GM18502 (cell line): ENCODE data around the gene YEATS4.

Source experiments
- ATAC-seq: cut with Tn5 transposase; IDR thresholded peaks from one replicate; pipeline ENCODE4 v1.9.1; 2021; ENCODE audit warnings: mild to moderate bottlenecking; ENCODE audit not compliant: unreplicated experiment, poor library complexity

The YEATS4 gene

DNA sequence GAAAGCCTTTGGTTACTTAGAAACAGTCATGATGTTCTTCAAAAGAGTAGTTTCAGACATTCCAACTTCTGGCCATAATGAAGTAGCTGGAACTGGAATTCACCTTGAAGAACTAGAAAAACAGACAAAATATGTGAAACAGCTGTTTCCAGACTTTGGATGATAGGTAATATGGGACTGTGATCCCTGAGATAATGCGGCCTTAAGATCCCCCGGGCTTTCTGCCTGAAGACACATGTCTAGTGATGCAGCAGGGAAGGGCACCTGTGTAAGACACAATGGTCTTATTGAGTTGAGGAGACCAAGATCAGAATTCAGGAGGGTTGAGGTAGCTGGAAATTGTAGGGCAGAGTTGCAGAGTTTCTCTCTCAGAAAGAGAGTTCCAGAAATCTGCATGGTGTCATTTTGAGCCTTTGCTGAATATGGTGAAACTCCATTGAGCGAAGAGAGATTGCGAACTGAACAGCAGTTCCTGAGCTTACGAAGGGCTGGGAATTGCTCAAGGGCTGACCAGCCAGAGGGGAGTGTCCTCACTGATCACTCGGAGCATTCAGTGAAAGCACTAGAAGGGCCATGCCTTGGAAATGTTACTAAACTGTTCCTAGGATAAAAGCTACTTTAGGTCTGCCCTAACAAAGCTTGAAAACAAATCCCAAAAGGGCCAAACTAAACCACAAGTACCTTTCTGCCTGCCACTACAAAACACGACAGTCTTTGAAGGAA is 69.0 kb downstream of the YEATS4 start:
- no peak for ATAC-seq

DNA sequence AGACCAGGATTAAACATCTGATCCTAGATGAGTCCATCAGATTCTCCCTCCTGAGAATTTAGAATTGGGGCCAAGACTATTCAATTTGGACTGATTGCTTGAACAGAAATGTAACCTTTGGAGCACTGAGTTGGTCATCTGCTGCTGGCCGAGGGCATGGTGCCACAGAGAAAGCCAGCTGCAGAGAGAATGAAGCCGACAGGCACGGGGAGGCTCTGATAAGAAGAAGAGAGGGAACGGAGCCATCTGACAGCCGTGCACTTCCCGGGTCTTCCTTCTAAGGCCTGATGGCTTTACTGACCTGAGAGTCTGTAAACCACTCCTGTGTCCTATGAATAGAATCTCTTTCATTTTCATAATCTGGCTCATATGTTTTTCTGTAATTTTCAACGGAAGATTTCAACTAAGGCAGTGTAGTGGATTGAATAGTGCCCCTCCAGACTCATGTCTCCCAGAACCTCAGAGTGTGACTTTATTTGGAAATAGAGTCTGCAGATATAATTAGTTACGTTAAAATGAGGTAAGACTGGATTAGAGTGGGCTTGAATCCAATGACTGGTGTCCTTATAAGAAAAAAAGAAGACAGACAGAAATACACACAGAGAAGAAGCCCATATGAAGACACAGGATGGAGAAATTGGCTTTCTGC is 71.5 kb downstream of the YEATS4 start:
- ATAC-seq = no peak

GRCh38 chr12:69431591-69432222 is 72.2 kb downstream of the YEATS4 start:
- no peak for ATAC-seq

DNA sequence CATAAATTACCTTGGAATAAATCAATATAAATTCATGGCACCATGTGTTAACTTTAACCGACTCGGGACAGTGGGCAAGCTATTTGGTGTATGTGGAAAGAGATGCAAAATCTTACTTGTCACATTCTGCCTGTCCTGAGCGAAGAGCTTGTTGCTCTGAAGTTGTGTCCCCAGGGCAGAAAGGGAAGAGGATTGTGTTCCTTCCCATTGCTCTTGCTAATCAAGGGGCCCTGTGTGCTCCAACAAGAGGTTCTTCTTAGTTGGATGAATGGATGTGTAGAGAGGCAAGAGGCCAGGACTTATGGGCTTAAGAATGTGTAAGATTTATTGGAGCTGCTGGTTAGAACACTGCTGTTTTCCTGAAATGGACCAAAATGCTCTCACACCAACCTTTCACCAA is 74.1 kb downstream of the YEATS4 start:
- no peak for ATAC-seq

GRCh38 chr12:69435644-69436043 is 76.1 kb downstream of the YEATS4 start:
- ATAC-seq = no peak

DNA sequence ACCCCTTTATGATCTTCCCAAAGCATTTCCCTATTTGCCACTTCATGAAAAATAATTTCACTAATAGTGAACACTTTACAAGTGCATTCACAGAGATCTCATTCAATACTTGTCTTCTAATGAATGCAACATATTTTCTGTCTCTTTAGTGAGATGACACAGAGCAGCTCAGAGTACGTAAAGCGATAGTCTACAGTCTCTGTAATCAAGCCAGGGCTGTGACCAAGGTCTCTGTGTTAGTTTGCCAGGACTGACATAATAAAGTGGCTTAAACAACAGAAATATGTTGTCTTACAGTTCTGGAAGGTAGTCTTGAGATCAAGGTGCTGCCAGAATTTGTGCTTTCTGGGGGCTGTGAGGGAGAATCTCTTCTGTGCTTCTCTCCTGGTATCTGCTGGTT is 77.5 kb downstream of the YEATS4 start:
- no peak for ATAC-seq

GRCh38 chr12:69438539-69438938 is 79.0 kb downstream of the YEATS4 start:
- no peak for ATAC-seq

- ATAC-seq = no peak
Observed at GRCh38 chr12:69440016-69440415, 80.5 kb downstream of the YEATS4 start.
